Eye (tissue), 1 donor: ENCODE data around the gene MAG.
"Not testable (repeated sequence)": the region's sequence is repeated elsewhere in the genome, so short reads cannot be mapped to it uniquely, and the experiment has no call there.

Experiments
- DNase-seq: peaks from one replicate; pipeline ENCODE4 v3.0.0-alpha.2; 2015

MAG gene

DNA sequence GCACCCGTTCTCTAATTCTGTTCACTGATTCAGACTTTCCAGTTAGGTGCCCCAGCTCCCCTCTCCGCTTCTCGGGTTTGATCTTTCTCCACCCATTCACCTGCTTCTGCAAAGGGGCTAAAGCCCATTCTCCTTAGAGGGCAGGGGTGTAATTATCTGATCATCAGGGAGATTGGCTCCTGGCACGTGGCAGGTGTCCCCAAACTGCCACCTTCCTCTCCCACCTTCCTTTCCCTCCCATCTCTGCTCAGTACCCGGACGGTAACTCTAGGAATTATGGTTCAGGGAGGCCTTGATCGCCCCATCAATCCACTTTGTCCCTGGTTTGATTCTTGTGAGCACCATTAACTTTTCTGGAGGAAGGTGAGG lies 56.0 kb downstream of the MAG start:
- no peak for DNase-seq

DNA sequence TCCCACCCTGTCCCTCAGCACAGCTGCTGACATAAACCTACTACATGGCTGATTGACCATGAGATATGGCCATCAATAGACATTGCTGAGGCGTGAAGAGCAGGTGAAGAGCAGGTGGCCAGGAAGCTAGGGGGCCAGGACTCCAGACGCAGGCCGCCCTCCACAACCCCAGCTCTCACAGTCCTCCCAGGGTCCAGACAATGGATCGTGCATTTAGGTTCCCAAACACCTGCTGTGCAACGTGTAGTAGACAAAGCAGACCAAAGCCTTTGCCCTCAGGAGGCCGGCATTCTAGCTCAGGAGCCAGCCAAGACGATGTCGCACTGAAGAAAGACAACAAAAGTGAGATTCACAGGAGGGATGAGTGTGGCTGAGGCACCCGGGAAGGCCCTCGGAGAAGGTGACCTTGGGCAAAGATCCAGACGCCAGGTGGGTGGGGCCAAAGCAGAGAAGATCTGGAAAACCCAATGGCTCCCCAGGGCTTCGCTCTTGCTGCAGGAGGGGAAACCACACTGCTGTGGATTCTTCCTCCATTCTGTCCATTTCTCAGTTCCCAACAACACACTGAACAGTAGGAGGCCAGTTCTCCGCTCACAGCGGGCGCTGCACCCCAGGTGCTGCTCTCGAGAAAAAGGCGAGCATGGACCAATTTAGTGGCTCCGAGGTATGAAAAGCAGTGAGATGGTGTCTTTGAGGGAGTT lies 57.1 kb downstream of the MAG start:
- DNase-seq = peak; percentile 41

DNA sequence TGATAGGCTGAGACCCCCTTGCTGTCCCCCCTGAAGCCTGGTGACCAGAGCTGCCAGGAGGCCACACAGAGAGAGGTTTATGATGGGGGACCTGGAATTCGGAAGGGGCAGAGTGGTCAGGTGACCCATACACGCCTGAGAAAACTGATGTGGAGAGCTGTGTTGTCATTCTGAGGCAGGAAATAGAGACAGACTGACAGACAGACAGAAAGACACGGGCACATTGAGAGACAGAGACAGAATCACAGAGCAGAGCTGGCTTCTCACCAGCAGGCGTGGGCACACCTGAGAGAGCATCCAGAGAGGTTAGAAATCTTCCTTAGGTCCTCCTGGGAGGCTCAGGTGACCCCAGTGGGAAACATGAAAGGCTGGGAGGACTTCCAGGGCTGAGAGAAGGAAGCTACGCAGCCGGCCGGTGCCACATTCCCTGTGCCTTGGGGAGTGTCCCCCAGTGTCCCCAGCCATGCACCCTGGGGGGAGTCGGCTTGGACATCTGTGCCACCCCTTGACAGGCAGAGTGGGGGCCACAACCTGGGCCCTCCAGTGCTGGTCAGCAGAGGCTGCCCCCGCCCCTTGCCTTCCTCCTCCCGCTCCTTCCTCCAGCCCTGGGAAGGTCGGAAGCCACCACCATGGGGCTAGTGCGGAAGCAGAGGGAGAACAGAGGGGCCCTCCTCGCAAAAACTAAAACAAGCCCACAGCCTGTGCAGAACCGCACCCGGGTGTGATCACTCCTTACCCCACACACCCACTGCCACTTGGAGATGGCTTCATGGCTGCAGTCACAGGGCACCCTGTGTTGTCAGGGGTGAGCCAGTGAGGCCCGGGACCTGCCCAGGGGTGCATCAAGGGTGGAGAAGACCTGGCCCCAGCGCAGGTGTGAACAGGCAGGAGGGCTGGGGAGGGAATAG lies 57.9 kb downstream of the MAG start:
- no peak for DNase-seq

DNA sequence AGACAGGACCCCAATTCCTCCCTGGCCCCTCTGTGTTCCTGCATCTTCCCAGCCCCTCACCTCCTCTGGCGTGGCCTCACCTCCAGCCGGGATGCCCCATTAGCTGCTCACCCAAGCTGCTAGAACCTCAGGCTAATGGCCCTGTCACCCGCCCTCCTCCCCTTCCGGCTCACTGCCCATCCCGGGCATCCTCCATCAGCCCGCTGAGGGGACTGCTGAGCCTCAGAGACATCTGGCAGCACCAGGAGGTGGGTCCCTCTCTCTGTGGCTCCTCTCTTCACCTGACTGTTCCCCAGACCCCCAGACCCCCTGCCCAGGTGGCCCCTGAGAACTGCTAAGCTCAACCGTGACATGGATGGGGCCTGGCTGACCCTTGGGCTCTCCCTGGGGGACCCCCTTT lies 58.6 kb downstream of the MAG start:
- peak; percentile 79 for DNase-seq

DNA sequence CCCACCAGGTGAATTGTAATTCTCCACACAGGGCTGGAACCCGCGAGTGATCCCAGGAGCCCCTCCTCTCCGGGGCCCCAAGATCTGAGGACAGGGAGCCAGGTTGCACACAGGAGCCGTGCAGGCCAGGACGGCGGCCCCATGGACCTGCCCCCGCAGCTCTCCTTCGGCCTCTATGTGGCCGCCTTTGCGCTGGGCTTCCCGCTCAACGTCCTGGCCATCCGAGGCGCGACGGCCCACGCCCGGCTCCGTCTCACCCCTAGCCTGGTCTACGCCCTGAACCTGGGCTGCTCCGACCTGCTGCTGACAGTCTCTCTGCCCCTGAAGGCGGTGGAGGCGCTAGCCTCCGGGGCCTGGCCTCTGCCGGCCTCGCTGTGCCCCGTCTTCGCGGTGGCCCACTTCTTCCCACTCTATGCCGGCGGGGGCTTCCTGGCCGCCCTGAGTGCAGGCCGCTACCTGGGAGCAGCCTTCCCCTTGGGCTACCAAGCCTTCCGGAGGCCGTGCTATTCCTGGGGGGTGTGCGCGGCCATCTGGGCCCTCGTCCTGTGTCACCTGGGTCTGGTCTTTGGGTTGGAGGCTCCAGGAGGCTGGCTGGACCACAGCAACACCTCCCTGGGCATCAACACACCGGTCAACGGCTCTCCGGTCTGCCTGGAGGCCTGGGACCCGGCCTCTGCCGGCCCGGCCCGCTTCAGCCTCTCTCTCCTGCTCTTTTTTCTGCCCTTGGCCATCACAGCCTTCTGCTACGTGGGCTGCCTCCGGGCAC lies 59.6 kb downstream of the MAG start:
- no peak for DNase-seq

DNA sequence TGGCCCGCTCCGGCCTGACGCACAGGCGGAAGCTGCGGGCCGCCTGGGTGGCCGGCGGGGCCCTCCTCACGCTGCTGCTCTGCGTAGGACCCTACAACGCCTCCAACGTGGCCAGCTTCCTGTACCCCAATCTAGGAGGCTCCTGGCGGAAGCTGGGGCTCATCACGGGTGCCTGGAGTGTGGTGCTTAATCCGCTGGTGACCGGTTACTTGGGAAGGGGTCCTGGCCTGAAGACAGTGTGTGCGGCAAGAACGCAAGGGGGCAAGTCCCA lies 60.2 kb downstream of the MAG start:
- DNase-seq = no peak

DNA sequence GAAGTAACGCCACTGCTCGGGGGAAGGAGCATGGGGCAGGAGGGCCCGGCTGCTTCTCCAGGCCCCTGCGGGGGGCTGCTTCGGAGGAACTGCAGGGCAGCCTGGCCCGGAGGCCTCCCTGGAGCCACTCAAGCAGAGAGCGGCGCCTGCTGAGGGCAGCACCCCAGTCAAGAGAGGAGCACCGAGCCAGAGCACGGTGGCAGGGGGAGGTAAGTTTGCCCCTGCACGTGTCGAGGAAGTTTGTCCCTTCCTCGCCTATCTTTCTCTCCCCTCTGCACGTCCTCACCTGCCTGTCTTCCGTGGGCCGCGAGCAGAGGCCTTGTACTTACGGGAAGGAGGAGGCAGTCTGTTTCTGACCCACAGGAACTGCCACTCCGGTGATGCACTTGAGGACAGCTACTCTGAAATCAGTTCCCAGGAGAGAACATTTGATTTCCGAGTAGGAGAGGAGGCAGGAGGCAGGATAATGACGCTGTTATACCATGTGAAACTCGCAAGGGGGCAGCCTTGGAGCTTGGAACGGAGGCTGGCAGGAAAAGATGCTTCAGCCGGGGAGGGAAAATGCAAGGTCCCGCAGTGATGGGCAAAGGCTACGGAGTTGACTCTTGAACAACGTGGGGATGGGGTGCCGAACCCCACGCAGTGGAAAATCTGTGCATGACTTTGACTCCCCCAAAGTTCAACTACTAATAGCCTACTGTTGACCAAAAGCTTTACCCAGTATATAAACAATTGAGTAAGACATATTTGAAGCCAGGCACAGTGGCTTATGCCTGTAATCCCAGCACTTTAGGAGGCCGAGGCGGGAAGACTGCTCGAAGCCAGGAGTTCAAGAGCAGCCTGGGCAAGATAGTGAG lies 60.7 kb downstream of the MAG start:
- peak; percentile 90 for DNase-seq

DNA sequence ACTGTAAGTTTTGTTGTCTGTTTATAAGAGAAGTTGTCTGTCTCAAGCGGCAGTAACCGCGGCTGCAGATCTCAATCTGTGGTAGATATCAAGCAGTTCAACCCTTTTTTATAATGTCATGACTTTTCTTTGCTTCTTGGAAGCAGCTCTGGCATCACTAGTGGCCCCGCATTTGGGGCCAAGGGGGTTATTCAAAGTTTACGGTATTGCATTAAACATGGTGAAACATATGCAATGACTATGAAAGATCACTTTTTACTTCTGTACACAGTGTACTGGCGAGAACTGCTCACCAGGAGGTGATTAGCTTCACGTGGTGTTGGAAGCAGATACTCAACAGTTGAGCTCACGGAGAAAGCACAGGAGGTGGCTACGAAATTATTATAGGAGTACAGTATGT lies 61.7 kb downstream of the MAG start:
- no peak for DNase-seq

DNA sequence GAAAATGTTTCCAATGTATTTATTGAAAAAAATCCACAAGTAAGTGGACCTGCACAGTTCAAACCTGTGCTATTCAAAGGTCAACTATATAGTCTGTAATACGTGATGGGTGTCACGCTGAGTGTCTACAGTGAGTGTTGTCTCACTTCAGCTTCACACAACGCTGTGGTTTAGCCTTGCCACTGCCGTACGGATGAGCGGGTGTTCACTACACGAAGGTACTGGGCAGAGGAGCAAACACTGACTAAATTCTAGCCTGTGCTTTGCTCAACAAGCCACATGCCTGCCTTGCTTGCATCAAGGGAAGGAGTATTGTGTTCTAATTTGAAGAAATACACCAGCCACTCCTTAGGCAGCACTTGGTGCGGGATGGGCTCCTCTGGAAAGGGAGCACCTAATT lies 62.9 kb downstream of the MAG start:
- DNase-seq = no peak

DNA sequence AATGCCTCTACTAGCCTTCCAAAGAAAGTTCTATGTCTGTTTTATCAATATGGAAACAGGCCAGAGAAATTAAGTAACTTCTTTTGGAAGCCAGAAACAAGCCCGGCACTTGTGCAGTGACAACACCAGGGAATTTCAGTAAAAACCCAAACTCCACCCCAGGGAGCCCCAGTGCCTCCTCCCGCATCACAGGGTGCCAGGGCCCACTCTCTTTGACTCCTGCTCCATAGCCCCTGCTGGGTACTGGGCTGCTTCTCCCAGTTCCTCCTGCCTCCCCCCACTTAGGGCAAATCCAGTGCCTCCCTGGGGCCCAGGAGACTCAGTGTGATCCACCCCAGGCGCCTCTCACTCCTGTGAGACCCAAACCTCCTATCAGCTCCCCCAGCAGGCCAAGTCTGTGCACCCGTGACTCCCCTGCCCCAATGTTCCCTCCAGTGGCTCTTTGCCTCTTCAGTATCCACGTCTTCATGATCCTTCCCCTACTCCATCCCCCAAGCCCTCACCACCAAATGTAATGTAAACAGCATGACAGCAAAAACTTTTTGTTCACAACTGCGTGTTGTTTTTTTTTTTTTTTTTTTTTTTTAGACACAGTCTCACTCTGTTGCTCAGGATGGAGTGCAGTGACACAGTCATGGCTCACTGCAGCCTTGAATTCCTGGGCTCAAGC lies 64.0 kb downstream of the MAG start:
- DNase-seq = no peak

DNA sequence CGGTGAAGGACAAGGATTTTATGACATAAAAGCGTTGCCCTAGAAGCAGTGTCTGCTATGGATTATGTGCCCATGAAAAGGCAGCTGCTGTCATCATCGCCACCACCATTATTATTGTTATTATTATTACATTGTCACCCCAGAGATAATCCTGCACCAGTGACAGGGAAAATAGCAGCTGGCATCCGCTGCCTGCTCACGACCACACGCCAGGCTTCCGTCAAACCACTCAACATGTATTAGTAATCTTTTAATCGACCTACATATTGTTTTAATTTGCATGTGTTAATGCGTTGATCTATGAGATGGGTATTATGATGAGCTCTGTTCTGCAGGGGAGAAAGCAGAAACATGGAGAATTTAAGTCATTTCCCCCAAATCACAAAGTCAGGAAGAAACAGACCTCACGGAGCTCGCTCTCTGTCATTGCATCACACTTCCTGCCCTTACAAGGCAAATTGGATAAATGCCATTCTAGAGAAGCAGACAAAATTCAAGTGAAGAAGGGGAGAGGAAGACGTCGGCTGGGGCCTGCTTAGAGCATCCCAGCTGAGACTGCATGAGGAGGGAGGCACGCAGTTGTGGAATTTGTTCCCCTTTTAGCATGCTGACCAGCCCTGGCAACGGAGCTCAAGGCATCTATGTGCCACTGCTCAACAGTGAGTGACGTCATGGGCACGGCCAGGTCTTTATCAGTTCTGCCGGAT lies 66.1 kb downstream of the MAG start, which contains the start of gene FFAR3:
Gene FFAR3 (plus strand): TSS at position 594 of the 707 bp plus-strand sequence. CDS start 431 bp downstream, outside the sequence.
- no peak for DNase-seq

DNA sequence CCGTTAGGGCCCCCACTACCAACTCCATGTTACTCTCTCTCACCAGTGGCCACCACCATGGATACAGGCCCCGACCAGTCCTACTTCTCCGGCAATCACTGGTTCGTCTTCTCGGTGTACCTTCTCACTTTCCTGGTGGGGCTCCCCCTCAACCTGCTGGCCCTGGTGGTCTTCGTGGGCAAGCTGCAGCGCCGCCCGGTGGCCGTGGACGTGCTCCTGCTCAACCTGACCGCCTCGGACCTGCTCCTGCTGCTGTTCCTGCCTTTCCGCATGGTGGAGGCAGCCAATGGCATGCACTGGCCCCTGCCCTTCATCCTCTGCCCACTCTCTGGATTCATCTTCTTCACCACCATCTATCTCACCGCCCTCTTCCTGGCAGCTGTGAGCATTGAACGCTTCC lies 66.9 kb downstream of the MAG start:
- DNase-seq = not testable (repeated sequence)

DNA sequence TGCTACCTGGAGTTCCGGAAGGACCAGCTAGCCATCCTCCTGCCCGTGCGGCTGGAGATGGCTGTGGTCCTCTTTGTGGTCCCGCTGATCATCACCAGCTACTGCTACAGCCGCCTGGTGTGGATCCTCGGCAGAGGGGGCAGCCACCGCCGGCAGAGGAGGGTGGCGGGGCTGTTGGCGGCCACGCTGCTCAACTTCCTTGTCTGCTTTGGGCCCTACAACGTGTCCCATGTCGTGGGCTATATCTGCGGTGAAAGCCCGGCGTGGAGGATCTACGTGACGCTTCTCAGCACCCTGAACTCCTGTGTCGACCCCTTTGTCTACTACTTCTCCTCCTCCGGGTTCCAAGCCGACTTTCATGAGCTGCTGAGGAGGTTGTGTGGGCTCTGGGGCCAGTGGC lies 67.4 kb downstream of the MAG start:
- not testable (repeated sequence) for DNase-seq

DNA sequence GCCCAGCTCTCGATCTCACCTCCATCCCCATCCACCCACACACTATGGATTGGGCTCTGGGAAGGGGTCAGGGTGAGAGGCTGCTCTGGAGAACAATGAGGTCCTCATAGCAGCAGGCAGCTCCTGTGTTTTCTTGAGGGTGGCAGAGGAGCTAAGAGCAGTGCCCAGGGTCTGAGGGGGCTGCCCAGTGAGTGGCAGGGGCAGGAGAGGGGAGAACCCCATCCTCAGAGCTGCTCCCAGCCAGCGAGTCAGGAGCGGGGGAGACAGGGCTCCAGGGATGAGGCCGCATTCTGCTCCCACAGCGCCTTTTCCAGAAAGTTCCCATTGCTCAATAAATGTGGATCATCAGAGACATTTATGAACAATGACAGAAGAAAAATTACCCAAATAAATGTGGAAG lies 68.1 kb downstream of the MAG start:
- not testable (repeated sequence) for DNase-seq

DNA sequence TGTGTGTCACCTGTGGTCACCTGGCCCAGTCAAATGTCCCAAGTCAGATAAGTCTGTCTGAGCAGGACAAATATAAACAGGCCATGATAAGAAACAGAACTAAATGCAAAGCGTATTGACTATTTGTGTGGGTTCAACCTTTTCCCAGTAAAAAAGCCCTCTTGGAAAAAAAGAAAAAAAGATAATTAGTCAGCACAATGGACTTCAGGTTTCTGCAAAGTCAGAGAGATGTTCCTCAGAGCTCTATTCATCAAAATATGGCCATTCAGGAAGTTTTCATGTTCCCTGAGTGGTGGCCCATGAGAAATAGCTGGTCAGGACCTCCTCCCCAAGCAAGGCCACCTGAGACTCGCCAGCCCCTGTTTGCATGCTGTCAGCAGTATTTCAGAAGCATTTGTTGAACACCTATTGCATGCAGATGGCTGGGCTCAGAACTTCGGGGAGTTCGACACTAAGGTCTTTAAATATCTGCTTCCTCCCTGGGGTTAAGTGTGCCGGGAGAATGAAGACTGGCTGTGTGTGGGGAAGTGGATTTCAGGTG lies 69.0 kb downstream of the MAG start:
- no peak for DNase-seq

DNA sequence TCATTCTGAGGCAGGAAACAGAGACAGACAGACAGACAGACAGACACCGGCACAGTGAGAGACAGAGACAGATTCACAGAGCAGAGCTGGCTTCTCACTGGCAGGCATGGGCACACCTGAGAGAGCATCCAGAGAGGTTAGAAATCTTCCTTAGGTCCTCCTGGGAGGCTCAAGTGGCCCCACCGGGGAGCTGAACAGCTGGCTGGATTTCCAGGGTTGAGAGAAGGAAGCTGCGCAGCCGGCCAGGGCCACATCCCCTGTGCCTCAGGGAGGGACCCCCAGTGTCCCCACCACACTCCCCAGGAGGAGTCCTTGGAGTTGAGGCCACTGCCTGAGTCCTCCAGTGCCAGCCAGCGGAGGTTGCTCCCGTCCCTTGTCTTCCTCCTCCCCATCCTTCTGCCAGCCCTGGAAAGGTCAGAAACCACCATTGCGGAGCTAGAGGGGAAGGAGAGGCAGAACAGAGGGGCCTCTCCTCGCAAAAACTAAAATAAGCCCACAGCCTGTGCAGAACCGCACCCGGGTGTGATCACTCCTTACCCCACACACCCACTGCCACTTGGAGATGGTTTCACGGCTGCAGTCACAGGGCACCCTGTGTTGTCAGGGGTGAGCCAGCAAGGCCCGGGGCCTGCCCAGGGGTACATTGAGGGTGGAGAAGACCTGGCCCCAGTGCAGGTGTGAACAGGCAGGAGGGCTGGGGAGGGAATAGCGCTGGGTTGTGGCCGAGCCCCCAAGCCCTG lies 70.5 kb downstream of the MAG start:
- no peak for DNase-seq

DNA sequence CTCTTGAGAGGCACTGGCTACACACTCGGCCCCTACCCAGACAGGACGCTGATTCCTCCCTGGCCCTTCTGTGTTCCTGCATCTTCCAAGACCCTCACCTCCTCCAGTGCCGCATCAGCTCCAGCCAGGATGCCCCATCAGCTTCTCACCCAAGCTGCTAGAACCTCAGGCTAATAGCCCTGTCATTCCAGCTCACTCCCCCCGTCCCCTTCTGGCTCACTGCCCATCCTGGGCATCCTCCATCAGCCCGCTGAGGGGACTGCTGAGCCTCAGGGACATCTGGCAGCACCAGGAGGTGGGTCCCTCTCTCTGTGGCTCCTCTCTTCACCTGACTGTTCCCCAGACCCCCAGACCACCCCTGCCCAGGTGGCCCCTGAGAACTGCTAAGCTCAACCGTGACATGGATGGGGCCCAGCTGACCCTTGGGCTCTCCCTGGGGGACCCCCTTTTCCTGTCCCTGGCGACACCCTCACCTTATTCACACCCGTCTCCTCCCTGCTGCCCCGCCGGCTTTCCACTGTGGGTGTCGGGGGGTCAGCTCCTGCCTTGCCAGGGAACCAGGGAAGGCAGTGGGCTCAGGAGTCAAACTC lies 71.1 kb downstream of the MAG start:
- no peak for DNase-seq
